ENCODE results near the gene ZNF814.
"Not testable (repeated sequence)": the region's sequence is repeated elsewhere in the genome, so short reads cannot be mapped to it uniquely, and the experiment has no call there.

The ZNF814 gene

DNA sequence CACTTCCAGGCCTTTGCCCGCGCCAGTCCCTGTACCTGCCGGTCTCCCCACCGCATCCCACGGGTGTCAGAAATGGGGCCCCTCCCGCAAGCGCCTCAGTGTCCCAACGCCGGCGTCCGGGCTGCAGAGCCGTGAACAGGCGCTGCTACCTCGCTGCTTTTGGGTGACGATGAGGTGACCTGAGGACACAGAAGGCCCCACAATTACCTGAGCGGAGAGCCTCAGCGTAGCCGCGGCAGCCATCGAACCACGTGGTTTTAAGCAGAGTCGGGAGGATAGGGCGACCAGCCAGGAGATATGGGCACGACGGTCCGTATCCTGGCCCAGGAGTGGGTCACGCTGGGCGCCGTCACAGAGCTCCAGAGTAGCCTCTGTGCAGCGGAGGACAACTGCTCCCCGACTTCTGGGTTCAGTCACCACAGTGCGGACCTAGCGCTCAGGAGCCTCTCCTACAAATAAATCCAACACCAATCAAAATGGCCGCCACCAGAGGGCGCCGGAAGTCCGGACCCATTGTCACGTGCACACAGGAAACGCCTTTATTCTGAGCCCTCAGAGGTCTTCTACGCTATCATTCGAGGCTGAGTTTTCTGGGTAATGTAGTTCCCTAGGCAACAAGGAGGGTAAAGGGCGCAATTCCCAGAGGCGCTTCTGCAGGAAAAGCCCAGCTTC lies at the start of gene ZNF814:
Gene ZNF814, minus strand, starts transcription at position 478 of the 672 bp plus-strand sequence. Its CDS starts 235 bp downstream, at position 243.
- peak; percentile 55 to 72 for DNase-seq (ENCODE audit: low read depth in 2 of 2)

DNA sequence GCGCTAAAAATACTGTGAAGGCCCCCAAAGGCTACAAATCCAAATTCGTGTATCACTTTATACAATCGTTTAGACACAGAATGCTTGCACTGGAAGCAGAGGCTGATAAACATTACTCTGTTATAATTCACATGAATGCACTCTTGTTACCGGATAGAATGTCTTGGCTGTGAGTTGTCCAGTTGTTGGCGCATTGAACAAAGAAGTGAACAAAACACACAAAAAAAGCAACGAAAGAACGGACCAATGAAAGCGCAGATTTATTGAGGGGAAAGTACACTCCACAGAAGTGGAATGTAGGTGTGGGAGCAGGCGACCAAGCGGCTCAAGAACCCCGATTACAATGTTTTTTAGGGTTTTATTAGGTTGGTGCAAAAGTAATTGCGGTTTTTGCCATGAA lies 46.9 kb upstream of the ZNF814 start:
- DNase-seq (ENCODE audit: low read depth in 2 of 2), result no peak

DNA sequence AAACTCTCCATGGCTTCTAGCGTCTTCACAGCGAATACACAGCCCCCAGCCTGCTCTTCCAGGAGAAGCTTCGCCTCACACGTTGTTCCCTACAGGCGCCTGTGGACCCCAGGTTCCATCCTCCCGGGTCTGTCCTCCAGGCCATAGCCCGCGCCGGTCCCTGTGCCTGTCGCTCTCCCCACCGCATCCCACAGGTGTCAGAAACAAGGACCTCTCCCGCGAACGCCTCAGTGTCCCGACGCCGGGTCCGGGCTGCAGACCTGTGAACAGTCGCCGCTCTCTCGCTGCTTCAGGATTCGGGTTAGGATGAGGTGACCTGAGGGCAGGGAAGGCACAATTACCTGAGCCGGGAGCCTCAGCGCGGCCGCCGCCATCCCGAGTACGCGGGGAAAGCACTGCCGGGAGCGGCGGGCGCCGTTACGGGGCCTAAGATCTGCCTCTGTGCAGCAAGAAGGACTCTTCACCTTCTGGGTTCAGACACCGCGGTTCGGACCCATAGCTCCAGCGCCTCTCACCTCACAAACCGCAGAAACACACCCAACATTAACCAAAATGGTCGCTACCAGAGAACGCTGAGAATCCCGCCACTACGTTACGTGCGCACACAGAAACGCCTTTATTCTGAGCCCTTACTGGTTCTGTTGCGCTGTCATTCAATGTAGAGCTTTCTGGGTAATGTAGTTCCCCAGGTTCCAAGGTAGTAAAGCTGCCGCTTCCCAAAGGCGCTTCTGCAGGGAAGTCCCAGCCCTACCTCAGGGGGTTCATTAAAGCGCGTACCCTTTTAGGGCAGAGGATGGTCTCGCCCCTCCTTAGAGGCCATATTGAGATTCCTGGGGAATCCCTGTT lies 46.2 kb upstream of the ZNF814 start, which contains the start of gene ZNF418:
Gene ZNF418, minus strand, starts transcription at position 583 of the 846 bp plus-strand sequence. CDS start 1,580 bp downstream, outside the sequence.
- DNase-seq (ENCODE audit: low read depth in 2 of 2), result peak in 1 of 2 donors; percentile 9

DNA sequence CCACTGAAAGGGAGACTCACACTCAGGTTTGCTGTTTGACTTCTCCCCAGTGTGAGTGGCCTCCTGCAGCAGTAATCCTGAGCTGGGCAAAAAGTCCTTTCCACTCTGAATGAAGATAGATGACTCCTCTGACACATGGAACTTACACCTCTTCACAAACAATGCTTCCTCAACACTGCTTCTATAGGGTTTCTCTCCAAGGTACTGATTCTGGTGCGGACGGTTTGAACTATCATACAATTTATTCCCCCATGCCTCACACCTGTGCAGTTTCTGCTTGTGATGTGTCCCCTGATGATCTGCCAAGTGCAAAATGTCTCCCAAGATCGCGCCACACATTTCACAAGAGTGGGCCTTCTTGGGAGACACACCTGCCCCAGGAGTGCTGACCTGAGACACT lies 38.8 kb upstream of the ZNF814 start:
- DNase-seq (ENCODE audit: low read depth in 2 of 2), result no peak

DNA sequence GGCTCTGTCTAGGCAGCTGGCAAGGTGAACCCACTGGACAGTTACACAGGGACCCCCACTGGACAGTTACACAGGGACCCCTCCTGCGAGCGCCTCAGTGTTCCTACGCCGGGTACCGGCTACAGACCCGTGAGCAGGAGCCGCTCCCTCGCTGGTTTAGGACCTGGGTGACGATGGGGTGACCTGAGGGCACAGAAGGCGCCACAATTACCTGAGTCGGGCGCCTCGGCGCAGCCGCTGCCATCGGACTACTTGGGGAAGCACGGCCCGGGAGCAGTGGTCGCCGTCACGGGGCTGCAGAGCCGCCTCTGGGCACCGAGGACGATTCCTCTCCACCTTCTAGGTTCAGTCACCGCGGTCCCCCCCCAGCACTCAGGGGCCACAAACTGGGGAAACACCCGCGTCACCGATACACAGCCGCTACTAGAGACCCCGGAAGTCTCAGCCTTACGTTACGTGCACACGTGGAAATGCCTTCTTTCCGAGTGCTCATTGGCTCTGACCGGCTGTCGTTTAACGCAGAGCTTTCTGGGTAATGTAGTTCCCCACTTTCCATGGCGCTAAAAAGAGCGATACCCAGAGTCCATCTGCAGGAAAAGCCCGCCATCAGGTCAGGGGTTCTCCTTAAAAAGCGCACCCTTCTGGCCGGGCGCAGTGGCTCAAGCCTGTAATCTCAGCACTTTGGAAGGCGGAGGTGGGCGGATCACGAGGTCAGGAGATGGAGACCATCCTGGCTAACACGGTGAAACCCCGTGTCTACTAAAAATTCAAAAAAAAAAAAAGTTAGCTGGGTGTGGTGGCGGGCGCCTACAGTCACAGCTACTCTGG lies 27.5 kb upstream of the ZNF814 start, which contains the start of gene ZNF417:
Gene ZNF417, minus strand, starts transcription at position 425 of the 828 bp plus-strand sequence. Its CDS starts 181 bp downstream, at position 244.
- peak; percentile 72 to 81 for DNase-seq (ENCODE audit: low read depth in 2 of 2)

DNA sequence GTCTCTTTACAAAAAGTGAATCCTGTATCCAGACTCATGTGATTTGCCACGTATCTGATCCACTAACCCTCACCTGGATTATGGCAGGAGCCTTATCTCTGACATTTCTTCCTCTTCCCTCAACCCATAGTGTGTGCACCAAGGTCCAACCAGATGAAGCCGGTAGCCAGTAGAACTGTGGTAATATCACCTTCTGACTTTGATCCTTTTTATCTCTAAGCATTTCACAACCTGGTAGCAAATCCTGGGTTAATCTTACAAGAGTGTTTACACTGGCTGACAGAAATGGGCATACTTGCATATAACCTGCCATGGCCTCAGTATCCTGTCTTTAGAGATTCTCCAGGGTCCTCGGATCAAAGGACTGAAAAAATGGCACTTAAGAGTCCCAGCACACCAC lies 25.7 kb upstream of the ZNF814 start:
- DNase-seq (ENCODE audit: low read depth in 2 of 2), result no peak

DNA sequence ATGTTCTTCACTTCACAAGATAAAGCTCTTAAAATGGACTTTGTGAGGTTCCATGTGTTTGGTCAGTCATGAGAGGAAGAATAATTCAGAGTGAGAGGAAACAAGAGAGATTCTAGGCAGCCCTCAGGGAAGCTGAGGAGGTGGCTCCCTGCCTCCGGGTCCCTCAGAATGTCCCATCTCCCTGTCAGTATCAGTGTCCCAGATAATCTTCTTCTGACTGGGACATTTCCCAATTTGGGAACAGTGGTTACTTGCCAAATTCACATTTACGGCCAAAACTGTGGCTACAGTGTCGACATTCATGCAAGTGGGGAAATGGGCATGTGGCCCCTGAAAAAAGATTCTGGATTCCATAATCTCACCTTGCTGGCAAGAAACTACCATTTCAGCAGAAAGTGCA lies 18.6 kb upstream of the ZNF814 start:
- DNase-seq (ENCODE audit: low read depth in 2 of 2), result no peak

DNA sequence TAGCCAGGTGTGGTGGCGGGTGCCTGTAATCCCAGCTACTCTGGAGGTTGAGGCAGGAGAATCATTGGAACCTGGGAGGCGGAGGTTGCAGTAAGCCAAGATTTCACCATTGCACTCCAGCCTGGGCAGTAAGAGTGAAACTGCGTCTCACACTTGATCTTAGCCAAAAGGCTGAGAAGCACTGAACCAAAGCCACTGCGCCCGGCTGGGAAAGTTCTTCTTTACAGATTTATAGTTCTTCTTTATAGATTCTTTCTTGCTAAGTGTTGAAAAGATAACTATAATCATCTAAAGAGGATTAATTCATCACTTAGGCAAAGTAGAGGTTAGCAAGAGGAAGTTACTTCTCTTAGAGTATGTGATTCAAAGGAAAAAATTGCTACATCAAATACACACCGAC lies 16.4 kb upstream of the ZNF814 start:
- no peak for DNase-seq (ENCODE audit: low read depth in 2 of 2)

DNA sequence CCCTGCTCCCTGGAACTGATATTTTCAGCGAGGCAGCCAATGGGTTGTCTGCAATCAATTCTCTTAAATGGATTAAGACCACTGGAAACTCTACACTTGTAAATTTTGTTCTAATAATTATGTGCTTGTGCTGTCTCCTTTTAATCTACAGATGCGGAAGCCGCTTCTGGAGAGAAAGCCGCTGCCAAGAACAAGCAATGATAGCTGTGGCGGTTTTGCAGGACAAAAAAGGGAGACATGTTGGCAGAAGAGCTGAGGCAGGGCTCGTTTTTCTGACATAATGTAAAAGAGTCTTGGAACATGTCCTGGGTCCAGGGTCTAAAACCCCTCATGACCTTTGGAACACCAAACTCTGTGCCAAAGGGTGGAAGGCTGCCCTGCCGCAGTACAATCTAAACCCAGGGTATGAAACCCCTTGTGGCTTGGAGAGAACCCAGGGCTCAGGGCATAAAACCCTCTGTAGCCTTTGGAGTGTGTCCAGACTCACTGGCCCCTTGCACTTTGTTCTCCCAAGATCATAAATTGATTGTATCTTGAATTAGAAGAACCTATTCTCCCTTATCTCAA lies 14.9 kb upstream of the ZNF814 start:
- no peak for DNase-seq (ENCODE audit: low read depth in 2 of 2)

DNA sequence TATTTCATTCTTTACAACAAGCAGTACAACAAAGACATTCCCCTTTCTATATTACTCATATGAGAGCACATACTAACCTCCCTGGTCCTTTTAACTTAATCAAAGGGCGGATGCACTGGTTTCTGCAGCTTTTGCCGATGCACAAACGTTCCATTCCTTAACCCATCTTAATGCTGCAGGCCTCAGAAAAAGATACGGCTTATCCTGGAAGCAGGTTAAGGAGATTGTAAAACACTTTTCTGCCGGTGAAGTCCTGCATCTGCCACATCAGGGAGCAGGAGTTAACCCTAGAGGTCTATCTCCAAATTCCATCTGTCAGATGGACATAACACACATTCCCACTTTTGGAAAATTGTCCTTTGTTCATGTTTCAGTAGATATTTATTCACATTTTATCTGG lies 11.5 kb upstream of the ZNF814 start:
- DNase-seq (ENCODE audit: low read depth in 2 of 2), result no peak

DNA sequence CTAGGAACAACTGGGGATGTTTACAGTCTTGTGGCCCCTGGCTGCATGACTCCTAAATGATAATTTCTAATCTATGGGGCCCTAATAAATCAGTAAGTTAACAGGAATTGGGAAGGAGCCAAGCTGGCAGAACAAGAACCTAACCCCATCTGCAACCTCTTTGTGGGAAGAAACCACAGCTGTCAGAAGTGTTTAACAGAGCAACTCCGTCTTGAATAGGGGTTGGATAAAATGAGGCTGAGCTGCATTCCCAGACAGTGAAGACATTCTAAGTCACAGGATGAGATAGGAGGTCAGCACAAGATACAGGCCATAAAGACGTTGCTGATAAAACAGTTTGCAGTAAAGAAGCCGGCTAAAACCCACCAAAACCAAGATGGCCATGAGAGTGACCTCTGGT lies 1.9 kb upstream of the ZNF814 start:
- DNase-seq (ENCODE audit: low read depth in 2 of 2), result not testable (repeated sequence)

DNA sequence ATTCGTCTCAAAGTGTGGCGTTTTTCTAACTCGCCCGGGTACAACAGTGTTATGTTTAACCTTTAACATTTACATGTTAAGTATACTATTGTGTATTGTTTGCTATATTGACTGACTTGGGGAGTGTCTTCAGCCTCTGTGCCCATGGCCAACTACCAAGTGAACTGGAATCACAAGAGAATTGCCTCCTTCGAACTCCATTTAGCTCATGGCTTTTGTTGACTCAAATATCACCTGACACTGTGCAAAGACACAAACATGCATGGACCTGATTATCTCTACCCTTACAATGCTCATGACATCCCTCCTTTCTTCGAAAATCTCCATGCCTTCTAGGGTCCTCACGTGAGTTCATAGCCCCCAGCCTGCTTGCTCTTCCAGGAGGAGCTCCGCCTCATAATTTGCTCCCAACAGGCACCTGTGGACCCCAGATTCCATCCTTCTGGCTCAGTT lies 704 bp downstream of the ZNF814 start:
- DNase-seq (ENCODE audit: low read depth in 2 of 2), result no peak

DNA sequence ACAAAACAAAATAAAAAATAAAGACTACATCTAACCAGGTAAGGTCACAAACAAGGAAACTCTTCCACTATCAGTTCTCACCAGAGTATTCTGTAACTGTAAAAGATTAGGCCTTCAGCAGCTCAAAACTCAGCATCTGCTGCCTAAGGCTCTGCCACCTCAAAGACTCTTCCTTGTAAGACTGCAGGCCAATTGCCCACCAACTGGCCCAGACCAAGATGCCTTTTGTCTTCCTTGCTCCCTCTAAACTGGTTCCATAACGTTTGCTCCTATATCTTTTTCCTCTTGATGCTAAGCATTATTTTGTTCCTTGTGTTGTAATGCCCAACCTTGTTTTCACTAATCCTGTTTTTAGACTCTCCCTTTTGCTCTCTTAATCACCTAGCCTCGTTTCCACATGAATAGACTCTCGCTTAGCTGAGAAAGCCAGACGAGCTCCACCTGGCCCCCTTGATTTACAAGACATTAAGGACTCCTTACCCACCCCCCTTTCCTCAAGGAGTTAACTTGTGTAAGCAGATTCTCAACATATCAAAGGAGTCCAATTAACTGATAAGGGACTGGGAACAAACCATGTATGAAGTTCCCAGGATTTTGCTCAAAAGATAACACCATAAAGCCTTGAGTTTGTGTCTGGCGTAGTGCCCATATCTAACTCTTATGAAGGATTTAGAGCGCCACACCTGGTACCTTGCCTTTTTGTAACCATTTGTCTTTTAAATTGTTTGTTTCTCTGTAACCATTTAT lies 1.5 kb downstream of the ZNF814 start:
- no peak for DNase-seq (ENCODE audit: low read depth in 2 of 2)

DNA sequence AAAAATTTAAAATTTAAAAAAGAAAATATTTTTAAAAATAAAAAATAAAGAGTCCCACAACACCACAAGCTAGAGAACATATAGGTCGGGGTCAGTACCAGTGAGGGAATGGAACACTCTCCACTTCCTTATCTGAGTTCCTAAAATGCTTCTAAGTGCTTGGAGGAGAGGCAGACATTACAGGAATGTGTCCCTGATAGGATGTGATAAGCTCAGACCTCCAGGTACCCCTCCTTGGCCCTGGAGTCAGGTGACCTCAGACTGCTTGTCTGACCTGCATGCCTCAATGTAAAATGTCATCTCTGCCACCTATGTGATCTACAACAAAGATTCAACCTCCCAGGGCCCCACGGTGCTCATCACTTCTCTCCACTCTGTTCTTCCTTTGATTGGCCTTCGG lies 2.8 kb downstream of the ZNF814 start:
- DNase-seq (ENCODE audit: low read depth in 2 of 2), result no peak

DNA sequence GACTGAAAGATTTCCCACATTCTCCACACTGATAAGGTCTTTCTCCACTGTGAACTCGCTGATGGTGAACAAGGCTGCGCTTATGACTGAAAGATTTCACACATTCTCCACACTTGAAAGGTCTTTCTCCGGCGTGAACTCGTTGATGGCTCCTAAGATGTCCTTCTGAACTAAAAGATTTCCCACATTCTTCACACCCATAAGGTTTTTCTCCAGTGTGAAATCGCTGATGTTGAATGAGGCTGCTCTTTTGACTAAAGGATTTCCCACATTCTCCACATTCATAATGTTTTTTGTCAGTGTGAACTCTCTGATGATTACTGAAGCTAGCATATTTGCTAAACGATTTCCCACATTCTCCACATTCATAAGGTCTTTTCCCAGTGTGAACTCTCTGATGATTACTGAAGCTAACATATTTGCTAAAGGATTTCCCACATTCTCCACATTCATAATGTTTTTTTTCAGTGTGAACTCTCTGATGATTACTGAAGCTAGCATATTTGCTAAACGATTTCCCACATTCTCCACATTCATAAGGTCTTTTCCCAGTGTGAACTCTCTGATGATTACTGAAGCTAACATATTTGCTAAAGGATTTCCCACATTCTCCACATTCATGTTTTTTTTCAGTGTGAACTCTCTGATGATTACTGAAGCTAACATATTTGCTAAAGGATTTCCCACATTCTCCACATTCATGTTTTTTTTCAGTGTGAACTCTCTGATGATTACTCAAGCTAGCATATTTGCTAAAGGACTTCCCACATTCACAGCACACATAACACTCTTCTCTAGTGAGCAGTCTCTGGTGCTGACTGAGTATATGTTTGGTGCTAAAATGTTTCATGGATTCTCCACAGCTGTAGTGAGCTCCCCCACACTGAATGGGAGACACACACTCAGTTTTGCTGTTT lies 14.7 kb downstream of the ZNF814 start:
- not testable (repeated sequence) for DNase-seq (ENCODE audit: low read depth in 2 of 2)

DNA sequence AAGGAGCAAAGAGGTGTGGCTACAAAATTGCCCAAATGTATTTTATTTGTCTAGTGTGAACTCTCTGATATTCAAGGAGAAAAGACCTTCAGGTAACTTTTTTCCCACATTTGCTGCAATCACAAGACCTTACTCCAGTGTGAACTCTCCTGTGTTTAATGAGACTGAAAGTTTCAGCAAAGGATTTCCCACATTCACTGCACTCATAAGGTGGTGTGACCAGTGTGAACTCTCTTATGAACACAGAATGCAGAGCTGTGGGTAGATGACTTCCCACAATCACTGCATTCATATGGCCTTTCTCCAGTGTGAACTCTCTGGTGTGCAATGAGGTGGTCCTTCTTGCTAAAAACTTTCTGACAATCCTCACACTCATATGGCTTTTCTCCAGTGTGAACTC lies 16.4 kb downstream of the ZNF814 start:
- no peak for DNase-seq (ENCODE audit: low read depth in 2 of 2)

DNA sequence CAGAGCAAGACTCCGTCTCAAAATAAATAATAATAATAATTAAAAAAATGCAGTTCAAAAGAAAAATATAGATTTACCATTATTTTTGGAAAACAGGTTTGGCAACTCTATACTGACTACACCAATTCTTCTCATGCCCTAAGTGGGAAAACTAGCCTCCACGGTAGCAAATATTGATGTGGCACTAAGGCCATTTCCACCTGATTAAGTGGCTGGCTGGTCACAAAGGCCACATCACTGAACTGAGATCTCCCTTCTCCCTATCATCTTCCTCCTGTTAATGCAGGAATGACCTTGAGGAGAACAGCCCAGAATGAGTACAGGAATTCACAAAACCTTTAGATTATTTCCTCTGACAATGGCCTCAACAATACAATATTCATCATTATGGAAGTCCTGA lies 18.6 kb downstream of the ZNF814 start:
- DNase-seq (ENCODE audit: low read depth in 2 of 2), result no peak

DNA sequence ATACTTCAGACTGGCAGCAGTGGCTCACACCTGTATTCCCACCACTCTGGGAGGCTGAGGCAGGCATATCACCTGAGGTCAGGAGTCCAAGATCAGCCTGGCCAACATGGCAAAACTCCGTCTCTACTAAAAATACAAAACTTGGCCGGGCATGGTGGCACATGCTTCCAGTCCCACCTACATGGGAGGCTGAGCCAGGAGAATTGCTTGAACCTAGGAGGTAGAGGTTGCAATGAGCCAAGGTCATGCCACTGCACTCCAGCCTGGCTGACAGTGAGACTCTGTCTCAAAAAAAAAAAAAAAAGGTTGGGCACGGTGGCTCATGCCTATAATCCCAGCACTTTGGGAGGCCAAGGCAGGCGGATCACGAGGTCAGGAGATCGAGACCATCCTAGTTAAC lies 19.2 kb downstream of the ZNF814 start:
- not testable (repeated sequence) for DNase-seq (ENCODE audit: low read depth in 2 of 2)

DNA sequence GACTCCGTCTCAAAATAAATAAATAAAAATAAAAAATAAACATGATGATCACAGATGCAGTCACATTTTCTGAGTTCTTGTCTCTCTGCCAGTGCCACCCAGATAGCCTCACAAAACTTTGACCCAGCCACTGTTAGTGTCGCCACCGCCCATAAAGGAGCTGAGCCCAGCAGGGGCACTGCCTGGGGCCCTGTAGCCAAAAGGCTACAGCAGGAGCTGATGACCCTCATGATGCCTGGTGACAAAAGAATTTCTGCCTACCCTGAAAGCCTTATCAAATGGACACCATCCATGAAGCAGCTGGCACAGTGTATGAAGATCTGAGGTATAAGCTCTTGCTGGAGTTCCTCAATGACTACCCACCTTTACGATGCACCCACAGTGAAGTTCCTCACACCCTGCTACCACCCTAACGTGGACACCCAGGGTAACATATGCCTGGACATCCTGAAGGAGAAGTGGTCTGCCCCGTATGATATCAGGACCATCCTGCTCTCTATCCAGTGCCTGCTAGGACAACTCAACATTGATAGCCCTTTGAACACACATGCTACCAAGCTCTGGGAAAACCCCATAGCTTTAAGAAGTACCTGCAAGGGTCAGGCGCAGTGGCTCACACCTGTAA lies 20.9 kb downstream of the ZNF814 start:
- DNase-seq (ENCODE audit: low read depth in 2 of 2), result no peak

Measured in stimulated activated CD8-positive, alpha-beta memory T cell treated with anti-CD3 and anti-CD28 coated beads, Interleukin-15, amount 100 ng/mL, for 48 hours (primary cell).